Measurements from ENCODE around the gene EFHC1. TPM values are rescaled to one million over a fixed set of nuclear protein-coding genes. Genes with fewer than 3 reads are reported as not detected.

Gene EFHC1
- polyA plus RNA-seq, 1 experiment: 59.8 TPM

- H3K9me3 ChIP-seq (ENCODE audit: control insufficient read depth, insufficient read depth, low read length): peaks cover 4% of the 10 kb centered on the region; the same call in 1 of the 2 replicates
- no peak for TF ChIP-seq CTCF (IDR thresholded peaks at IDR 0.05; ENCODE audit: low read depth, low read length)
- H3K27ac ChIP-seq (ENCODE audit: low read depth, low read length): no peak overlapping the region
- no peak for DNase-seq (ENCODE audit: low read depth, low spot score)
- no peaks in the 10 kb centered on the region for H3K27me3 ChIP-seq (ENCODE audit: control insufficient read depth, insufficient read depth, low read length)
- ChIA-PET POLR2A (no interaction called here), CTCF (no interaction called here)
- H3K4me3 ChIP-seq (ENCODE audit: low read depth, low read length): no peak overlapping the region
Measured at GRCh38 chr6:52504782-52505136, 84.6 kb downstream of the EFHC1 start.

- no peak overlapping the region for H3K4me3 ChIP-seq (ENCODE audit: low read depth, low read length)
- no peak overlapping the region for H3K27ac ChIP-seq (ENCODE audit: low read depth, low read length)
- no peak for DNase-seq (ENCODE audit: low read depth, low spot score)
- 0 out of 2 replicates have a peak, but pooled peaks have one; percentile 13 for TF ChIP-seq CTCF (IDR thresholded peaks at IDR 0.05; ENCODE audit: low read depth, low read length)
- POLR2A ChIA-PET: no interaction called here
- peaks cover 4% of the 10 kb centered on the region; the same call in 1 of the 2 replicates for H3K9me3 ChIP-seq (ENCODE audit: control insufficient read depth, insufficient read depth, low read length)
- H3K27me3 ChIP-seq (ENCODE audit: control insufficient read depth, insufficient read depth, low read length): no peaks in the 10 kb centered on the region
- CTCF ChIA-PET: interaction anchor here (0.6 kb wide), 1 partner anchor 8 kb away, joined by 4 read pairs; no protein-coding TSS in a partner anchor
Measured at GRCh38 chr6:52505726-52506409, 85.7 kb downstream of the EFHC1 start.

GRCh38 chr6:52506476-52506875 lies 86.3 kb downstream of the EFHC1 start:
- Histone ChIP-seq H3K27me3 (ENCODE audit: control insufficient read depth, insufficient read depth, low read length) (no peaks in the 10 kb centered on the region), H3K27ac (ENCODE audit: low read depth, low read length) (no peak overlapping the region), H3K9me3 (ENCODE audit: control insufficient read depth, insufficient read depth, low read length) (peaks cover 4% of the 10 kb centered on the region; the same call in 1 of the 2 replicates), H3K4me3 (ENCODE audit: low read depth, low read length) (no peak overlapping the region)
- no peak for DNase-seq (ENCODE audit: low read depth, low spot score)
- CTCF ChIA-PET: interaction anchor here (0.6 to 0.7 kb wide), 2 partner anchors 9 to 70 kb away, joined by 3 to 4 read pairs; no protein-coding TSS in a partner anchor
- no peak for TF ChIP-seq CTCF (IDR thresholded peaks at IDR 0.05; ENCODE audit: low read depth, low read length)
- POLR2A ChIA-PET: no interaction called here

GRCh38 chr6:52507557-52508260 lies 87.6 kb downstream of the EFHC1 start:
- ChIA-PET CTCF (interaction anchor here (0.6 to 1.0 kb wide), 2 partner anchors 121 to 145 kb away, joined by 3 to 4 read pairs; no protein-coding TSS in a partner anchor), POLR2A (no interaction called here)
- Histone ChIP-seq H3K27ac (ENCODE audit: low read depth, low read length) (no peak overlapping the region), H3K27me3 (ENCODE audit: control insufficient read depth, insufficient read depth, low read length) (no peaks in the 10 kb centered on the region), H3K9me3 (ENCODE audit: control insufficient read depth, insufficient read depth, low read length) (peaks cover 4% of the 10 kb centered on the region; the same call in 1 of the 2 replicates), H3K4me3 (ENCODE audit: low read depth, low read length) (no peak overlapping the region)
- DNase-seq (ENCODE audit: low read depth, low spot score): no peak
- TF ChIP-seq CTCF (IDR thresholded peaks at IDR 0.05; ENCODE audit: low read depth, low read length): no peak

- H3K27ac ChIP-seq (ENCODE audit: low read depth, low read length): no peak overlapping the region
- POLR2A ChIA-PET: no interaction called here
- no peak overlapping the region for H3K4me3 ChIP-seq (ENCODE audit: low read depth, low read length)
- CTCF ChIA-PET: interaction anchor here (1.0 kb wide), 1 partner anchor 144 kb away, joined by 4 read pairs; no protein-coding TSS in a partner anchor
- H3K27me3 ChIP-seq (ENCODE audit: control insufficient read depth, insufficient read depth, low read length): no peaks in the 10 kb centered on the region
- TF ChIP-seq CTCF (IDR thresholded peaks at IDR 0.05; ENCODE audit: low read depth, low read length): no peak
- H3K9me3 ChIP-seq (ENCODE audit: control insufficient read depth, insufficient read depth, low read length): peaks cover 4% of the 10 kb centered on the region; the same call in 1 of the 2 replicates
- DNase-seq (ENCODE audit: low read depth, low spot score): no peak
Measured at GRCh38 chr6:52508261-52508739, 88.2 kb downstream of the EFHC1 start.

All from AG04450 (cell line).